H7 (cell line): ENCODE measurements around the gene ZSWIM4. TPM values are rescaled to one million over a fixed set of nuclear protein-coding genes. Genes with fewer than 3 reads are reported as not detected.
"Not testable (repeated sequence)": the region's sequence is repeated elsewhere in the genome, so short reads cannot be mapped to it uniquely, and the experiment has no call there.

Experiments used
- DNase-seq: peaks from one replicate; pipeline ENCODE4 v3.0.0; 2012
- H3K27me3 ChIP-seq: 2 replicates; pipeline ENCODE4 v1.6.0; 2011; ENCODE audit warnings: mild to moderate bottlenecking, low read length; ENCODE audit not compliant: control insufficient read depth, insufficient read depth
- H3K36me3 ChIP-seq: replicated peaks from 2 replicates; pipeline ENCODE4 v1.5.1; 2011; ENCODE audit warnings: low read length; ENCODE audit not compliant: control insufficient read depth, insufficient read depth
- H3K4me3 ChIP-seq: 2 replicates; pipeline ENCODE4 v1.5.1; 2011; ENCODE audit warnings: low read depth, mild to moderate bottlenecking, control low read depth, low read length, moderate library complexity; ENCODE audit not compliant: insufficient read depth
- total RNA-seq: library from RNA; depleted of rRNA; stranded (reverse); fragments of >200 nt; shearing (Covaris generic); gene quantifications from 2 replicates; pipeline ENCODE4 v1.2.3, GENCODE V29; 2014

ZSWIM4 gene
- total RNA-seq, 1 experiment from 2014 or later, result 18.3 TPM

DNA sequence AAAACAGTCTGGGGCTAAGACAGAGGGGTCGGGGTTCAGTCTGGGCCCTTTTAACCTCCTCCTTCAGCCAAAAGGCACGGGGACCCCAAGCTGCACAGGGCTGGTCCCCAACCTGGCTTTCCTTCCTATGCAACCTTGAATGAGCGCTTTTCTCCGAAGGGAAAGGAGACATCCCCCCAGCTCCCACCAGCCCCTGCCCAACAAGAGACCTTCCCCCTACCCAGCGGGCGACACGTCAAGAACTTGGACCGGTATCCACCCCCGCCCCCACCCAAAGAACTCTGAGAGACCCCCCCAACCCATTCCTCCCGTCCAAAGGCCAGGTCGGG is 46.7 kb downstream of the ZSWIM4 start:
- DNase-seq, result peak; percentile 69
- H3K36me3 ChIP-seq, result no peaks in the 10 kb centered on the region
- H3K4me3 ChIP-seq, result peak overlapping the region; percentile 77
- no peaks in the 10 kb centered on the region for H3K27me3 ChIP-seq

DNA sequence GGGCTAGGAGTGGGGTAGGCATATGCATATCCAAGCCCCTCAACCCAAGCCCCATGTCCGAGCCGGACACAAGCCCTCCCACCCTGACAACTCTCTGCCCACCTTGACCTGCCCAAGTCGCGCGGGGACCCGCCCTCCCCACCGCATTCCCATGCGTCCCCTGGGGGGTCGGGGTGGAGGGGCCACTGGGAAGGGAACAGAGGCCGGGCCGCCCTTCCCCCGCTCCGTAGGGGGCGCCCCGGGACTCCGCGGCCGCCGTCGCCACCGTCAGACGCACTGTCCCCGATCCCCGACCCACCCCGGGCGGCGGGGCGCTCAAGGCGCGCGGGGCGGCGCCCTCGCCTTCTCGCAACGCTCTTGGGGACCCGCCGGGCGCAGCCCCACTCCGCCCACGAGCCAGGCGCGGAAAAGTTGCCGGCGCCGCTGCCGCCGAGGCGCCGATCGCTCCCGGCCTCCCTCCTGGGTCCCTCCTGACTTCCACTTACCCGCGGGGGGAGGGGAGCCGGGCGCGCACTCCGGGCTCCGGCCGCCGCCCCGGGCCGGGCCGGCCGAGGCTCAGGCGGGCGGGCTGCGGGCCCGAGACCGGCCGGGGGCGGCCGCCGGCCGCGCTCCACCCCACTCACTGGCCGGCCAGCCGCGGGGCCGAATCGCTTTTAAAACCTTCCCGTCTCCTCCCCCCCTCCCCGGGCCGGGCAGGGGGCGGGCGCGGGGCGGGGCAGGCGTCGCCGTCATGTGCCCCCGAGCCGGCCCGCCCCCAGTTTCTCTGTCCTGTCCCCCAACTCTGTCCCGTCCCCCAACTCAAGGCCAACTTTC is 47.3 kb downstream of the ZSWIM4 start:
- no peaks in the 10 kb centered on the region for H3K27me3 ChIP-seq
- peak overlapping the region; percentile 77 for H3K4me3 ChIP-seq
- DNase-seq, result peak; percentile 95
- H3K36me3 ChIP-seq, result no peaks in the 10 kb centered on the region

DNA sequence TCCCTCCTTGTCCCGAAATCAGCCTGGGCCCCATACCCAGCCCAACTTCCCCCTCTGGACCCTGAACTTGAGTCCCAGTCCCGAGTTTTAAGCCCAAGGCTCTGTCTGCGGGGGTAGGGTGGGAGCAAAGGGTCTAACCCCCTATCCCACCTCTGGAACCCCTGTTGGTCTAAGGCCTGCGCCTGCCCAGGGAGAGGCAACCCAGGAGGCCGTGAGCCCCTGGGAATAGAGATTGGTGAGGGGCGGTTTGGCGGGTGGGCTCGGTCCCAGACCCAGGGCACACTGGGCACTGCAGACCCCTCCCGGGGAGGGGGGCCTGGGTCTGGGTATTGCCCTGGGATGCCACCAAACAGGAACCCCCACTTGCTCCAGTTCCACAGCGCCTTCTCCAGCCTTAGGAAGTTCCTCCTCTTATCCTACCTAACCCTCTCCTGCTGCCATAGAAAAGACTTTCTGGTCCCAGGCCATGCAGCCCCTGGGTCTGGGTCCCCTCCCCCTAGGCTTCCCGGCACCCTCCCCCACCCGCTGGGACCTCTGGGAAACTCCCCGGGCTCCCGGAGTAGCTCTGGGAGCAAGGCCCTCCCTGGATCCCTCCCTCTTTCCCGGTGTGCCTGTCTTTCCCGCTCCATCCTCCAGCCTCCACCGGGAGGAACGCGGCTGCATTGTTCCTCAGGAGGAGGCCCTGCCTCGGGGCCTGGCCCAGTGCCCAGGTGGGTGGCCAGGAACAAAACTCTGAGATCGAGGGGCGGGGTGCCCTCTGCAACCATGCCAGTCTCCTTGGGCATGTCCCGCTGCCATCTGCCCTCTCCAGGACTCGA is 48.1 kb downstream of the ZSWIM4 start:
- no peaks in the 10 kb centered on the region for H3K36me3 ChIP-seq
- DNase-seq, result peak; percentile 83
- H3K27me3 ChIP-seq, result no peaks in the 10 kb centered on the region
- H3K4me3 ChIP-seq, result peak overlapping the region; percentile 77

DNA sequence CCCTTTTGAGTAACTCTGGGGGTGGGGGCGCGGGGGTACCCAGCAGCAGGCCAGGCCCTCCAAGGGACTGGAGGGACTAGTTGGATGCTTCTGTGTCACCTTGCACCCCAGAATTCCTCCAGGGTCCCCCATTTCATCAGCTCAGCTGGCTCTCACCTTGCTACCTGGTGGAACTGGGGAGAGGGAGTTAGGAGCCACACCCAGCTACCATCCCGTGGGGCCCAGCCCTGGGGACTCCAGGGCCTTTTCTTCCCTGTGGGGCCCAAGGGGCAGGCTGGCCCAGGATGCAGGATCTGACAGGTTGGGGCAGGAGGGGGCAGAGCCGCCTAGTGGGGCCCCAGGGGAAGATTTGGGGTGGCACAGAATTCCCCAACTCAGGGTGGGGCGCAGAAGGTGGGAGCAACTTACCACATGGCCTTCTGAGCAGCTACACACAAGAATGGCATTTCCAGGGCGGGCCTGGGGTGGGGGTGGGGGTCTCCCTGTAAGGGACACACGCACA is 48.9 kb downstream of the ZSWIM4 start:
- H3K36me3 ChIP-seq, result no peaks in the 10 kb centered on the region
- no peaks in the 10 kb centered on the region for H3K27me3 ChIP-seq
- H3K4me3 ChIP-seq, result no peak overlapping the region
- DNase-seq, result peak; percentile 58

DNA sequence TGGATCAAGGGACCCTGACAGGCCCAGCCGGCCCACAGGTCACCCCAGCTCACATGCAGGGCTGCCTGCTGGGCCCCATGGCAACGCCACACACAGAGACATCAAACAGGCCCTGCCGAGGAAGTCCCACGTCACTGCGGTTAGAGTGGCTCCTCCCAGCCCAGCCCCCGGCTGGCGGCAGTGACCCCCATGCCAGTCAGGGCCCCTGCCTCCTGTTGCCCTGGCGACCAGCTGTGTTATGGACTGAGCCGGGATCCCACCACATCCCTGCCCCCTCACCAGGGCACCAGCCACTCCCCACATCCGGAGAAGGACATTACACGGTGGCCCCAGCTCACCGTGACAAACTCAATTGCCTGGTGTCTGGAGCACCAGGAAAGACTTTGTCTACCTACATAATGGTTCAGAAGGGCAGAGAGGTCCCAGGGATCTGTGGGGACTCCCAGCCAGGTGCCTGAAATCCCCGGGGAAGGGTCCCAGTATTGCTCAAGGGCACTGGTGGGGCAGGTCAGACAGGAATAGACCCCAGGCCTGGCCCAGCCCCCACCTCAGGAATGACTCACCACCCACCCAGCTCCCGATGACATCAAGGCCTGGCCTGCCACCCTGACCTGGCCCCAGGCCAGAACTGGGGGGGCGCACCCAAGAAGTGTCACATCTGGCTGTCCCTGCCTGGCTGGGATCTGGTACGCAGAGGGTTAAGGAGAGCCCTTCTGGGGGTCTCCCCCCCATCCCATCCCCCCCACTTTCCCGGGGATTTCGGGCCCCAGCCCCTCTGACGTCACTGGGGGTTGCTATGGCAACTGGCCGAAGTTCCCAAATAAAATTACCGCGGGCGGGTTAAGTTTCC is 51.5 kb downstream of the ZSWIM4 start:
- no peaks in the 10 kb centered on the region for H3K36me3 ChIP-seq
- H3K27me3 ChIP-seq, result no peaks in the 10 kb centered on the region
- peak overlapping the region; percentile 61 for H3K4me3 ChIP-seq
- DNase-seq, result peak; percentile 98

DNA sequence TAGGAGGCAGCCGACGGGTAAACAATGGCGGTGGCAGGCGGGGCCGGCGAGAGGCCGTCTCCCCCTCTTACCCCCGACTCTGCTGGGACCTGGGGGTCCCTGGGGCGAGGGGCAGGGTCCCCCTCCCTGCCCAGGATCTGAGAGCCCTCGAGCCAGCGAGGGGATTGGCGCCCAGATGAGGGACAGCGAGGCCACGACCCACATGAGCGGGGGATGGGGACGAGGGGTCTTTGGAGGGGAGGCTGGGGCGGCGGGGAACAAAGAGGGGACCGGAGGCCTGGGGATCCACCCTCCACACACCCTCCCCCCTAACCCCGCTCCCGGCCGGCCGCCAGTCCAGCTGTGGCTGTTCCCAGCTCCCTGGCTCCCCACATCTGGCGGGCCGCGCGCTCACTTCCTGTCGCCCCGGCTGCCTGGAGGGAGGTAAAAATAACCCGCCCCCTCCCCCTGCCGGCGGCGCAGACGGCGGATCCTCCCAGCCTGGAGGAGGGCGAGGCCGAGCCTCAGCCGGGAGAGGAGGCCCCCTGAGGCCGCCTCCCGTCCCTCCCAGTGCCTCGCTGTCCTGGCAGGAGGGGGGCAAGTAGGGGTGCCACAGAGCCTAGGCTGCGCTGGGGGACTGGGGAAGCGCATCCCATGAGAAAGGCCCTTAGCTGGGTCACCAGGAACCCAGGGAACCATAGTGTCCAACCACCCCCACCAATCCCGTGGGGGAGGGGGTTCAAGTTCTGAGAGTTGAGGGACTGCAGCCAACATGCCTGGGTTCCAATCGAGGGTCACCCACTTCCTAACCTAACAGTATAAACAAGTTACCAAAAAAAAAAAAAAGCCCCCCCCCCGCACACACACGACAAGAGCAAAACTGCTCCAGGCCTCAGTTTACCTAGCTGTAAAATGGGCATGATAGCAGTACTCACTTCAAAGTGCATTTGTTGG is 52.4 kb downstream of the ZSWIM4 start:
- peak; percentile 97 for DNase-seq
- Histone ChIP-seq H3K36me3 (no peaks in the 10 kb centered on the region), H3K4me3 (peak overlapping the region; percentile 61), H3K27me3 (no peaks in the 10 kb centered on the region)

DNA sequence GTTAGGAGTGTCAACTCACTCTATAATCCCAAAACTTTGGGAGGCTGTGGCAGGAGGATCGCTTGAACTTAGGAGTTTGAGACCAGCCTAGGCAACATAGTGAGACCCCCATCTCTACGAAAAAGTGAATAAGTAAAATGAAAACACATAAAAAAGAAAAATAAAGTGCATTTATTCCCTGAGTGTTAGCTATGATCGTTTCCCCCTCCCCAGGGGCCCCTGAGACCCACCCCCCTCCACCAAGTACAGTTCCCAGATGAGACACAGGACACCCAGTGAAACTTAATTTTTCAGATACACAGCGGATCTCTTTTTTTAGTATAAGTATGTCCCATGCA is 53.1 kb downstream of the ZSWIM4 start:
- no peak overlapping the region for H3K4me3 ChIP-seq
- DNase-seq, result peak; percentile 30
- no peaks in the 10 kb centered on the region for H3K36me3 ChIP-seq
- no peaks in the 10 kb centered on the region for H3K27me3 ChIP-seq

DNA sequence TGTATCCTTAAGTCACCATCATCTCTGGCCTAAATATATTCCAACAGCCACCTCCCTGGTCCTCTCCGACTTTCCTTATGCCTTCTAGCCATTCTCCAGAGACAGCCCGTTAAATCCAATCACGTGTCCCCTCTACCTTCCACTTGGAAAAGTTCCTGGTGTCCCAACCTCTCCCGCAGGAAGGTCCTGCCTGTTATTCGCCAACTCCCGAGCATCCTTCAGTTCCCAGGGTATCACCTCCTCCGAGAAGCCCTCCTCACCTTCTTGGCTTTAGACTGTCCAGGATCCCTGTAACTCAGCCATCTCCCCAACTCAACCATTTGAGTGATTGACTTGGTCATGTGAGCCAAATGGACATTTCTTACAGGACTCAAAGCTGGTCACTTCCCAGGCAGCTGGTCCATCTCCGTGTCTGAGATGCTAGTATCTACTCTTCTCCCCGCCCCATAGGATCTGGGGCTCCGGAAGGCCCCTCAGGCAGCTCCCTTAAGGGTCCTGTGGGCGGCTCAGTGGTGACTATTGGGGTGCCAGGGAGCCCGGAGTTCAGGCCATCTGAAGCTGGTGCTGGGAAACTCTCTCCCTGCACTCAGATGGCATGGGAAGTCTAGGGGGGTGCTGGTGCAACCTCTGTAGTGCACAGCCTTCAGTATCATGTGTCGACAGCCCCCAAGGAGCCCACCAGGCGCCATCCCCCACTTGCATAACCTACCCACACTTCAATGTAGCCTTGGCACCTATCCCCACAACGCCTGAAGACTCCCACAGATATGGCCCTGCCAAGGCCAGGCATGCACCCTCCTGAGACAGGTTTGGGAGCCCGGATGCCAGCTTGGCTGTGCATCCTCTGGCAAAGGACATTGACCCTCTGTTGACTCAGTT is 53.8 kb downstream of the ZSWIM4 start:
- peak; percentile 33 for DNase-seq
- no peaks in the 10 kb centered on the region for H3K36me3 ChIP-seq

DNA sequence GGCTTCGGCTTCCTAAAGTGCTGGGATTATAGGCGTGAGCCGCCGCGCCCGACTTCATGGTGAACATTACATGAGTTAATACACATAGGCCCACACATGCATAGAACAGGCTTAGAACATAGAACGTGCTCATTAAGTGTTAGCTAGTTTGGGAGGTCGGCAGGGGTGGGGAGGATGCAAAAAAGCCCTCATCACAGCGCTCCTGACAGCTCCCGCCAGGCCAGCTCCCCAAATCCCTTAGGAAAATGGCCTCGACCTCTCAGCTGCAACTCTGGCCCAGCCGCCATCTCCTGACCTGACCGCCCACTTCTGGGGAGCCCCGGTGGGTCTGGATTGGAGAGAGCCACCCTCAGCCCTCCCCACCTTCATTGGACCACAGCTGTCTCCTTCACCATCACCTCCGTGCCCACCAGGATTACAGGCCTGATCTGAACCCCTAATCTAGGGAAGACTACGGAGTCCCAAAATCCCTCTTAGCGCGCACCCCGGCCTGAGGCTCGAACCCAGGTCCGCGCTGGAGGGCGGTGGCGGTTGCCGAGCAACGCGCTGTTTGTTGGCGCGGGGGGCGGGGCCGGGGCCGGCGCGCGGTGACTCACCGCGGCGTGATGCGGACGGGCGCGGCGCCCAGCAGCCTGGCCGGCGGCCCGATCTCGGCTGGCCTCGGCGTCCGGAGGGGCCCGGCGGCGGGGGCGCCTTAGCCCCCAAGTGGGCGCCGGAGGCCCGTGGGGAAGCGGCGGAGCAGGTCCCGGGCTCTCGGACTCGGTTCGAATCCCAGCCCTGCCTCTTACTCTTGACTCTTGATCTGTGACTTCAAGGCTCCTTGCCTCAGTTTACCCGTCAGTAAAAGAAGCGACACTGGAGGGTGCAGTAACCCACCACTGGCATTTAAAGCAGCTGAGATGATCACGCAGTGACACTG is 55.0 kb downstream of the ZSWIM4 start:
- no peaks in the 10 kb centered on the region for H3K36me3 ChIP-seq
- peak overlapping the region; percentile 37 for H3K4me3 ChIP-seq
- DNase-seq, result peak; percentile 94
- no peaks in the 10 kb centered on the region for H3K27me3 ChIP-seq

More for the DNA sequence above, 53.8 kb downstream of the ZSWIM4 start:
- H3K27me3 ChIP-seq, result no peaks in the 10 kb centered on the region
- no peak overlapping the region for H3K4me3 ChIP-seq

DNA sequence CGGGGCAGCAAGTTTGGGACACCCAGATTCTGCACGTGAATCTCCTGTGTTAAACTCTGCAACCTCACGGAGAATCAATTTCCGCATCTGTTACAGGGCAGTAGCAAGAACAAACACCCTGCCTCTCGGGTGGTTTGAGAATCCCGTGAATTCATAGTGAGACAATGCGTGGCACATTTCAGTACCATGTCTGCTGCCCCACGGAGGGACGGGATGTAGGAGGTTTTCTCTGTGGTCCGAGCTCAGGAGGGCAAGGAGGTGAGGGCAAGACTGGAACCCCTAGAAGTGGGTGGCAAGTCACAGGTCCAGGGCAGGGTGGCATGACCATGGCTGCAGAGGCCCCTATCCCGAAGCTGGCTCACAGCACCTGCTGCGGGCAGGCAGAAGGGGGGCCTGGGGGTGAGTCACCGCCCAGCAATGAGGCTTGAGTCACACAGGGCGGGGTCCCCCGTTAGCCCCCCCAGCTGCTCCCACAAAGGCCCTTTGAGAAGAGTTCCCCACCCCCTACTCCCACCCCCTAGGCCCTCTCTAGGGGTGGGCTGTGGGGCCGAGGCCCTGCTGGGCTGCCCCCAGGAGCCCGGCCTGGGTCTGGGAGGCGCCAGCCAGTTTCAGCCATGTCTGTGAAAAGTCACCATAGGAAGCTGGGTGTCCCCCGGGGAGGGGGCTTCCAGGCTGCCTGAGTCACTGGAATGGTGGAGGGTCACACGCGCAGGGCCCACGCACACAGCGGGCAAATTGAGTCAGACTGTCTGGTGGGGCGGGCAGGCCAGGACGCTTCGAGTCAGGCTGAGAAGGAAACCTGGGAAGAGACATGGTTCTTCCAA is 55.9 kb downstream of the ZSWIM4 start:
- Histone ChIP-seq H3K4me3 (peak overlapping the region; percentile 37), H3K27me3 (no peaks in the 10 kb centered on the region), H3K36me3 (no peaks in the 10 kb centered on the region)
- DNase-seq, result peak; percentile 80

DNA sequence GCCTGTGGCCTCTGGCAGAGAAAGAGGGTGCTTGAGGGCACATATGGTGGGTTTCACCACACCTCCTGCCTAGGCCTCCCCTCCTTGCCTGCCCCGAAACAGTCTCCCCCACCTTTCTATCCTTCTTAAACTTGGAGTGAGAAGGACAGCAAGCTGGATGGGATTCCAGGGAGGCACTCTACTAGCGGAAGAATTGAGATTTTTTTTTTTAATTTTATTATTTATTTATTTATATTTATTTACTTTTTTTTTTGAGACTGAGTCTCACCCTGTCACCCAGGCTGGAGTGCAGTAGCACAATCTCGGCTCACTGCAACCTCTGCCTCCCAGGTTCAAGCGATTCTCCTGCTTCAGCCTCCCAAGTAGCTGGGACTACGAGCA is 56.5 kb downstream of the ZSWIM4 start:
- not testable (repeated sequence) for H3K36me3 ChIP-seq, H3K27me3 ChIP-seq, H3K4me3 ChIP-seq, DNase-seq
